Adrenal gland (tissue), 5 donors: ENCODE data around the gene GSK3B.

ENCODE experiments used
- POLR2A ChIP-seq, 2 donors: fragments of 450-650 bp; IDR thresholded peaks; one replicate each; pipeline ENCODE4 v1.6.1; 2017; ENCODE audit warnings: antibody characterized with exemption in 2 of 2, mild to moderate bottlenecking in 2 of 2, moderate library complexity in 1 of 2
- TF ChIP-seq, protein P1 (sequence below), 6 experiments: fragments of 450-650 bp in 4 of 6; fragments of 200-600 bp in 2 of 6; sonication (generic) in 1 of 6; IDR thresholded peaks; 1 replicate in 5 of 6; 2 replicates in 1 of 6; pipeline versions ENCODE4 v1.5.1 to v1.8.0; 2016 to 2021; ENCODE audit warnings: antibody characterized with exemption in 6 of 6, mild to moderate bottlenecking in 2 of 6, moderate library complexity in 1 of 6
- donor health status: DM: no; HTN: no; CAD: no.

DNA sequence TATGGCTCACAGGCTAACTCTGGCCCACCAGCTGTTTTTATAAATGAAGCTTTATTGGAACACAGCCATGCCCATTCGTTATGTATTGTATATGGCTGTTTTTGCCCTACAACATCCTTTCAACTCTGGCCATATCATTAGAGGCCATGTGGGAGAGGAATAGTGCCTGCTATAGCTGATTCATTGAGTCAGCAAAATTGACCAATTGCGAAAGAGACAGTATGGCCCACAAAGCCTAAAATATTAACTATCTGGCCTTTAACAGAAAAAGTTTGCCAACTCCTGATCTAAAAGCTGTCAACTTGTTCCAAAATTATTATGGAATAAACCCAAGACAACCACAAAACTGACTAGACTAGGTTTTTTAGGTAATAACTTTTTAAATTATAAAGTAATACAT is 311.0 kb downstream of the GSK3B start:
- TF ChIP-seq, protein P1, sequence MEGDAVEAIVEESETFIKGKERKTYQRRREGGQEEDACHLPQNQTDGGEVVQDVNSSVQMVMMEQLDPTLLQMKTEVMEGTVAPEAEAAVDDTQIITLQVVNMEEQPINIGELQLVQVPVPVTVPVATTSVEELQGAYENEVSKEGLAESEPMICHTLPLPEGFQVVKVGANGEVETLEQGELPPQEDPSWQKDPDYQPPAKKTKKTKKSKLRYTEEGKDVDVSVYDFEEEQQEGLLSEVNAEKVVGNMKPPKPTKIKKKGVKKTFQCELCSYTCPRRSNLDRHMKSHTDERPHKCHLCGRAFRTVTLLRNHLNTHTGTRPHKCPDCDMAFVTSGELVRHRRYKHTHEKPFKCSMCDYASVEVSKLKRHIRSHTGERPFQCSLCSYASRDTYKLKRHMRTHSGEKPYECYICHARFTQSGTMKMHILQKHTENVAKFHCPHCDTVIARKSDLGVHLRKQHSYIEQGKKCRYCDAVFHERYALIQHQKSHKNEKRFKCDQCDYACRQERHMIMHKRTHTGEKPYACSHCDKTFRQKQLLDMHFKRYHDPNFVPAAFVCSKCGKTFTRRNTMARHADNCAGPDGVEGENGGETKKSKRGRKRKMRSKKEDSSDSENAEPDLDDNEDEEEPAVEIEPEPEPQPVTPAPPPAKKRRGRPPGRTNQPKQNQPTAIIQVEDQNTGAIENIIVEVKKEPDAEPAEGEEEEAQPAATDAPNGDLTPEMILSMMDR (IDR thresholded peaks at IDR 0.05), result no peak
- no peak for TF ChIP-seq POLR2A (IDR thresholded peaks at IDR 0.05)
